ENCODE results near the gene GJE1. TPM values are rescaled to one million over a fixed set of nuclear protein-coding genes. Genes with fewer than 3 reads are reported as not detected.

GJE1 gene
- total RNA-seq, 4 donors from 2014 or later: not detected

- Histone ChIP-seq H3K4me3 (replicated peaks in 1 of 3) (no peak overlapping the region), H3K9me3 (no peaks in the 10 kb centered on the region), H3K27ac (no peak overlapping the region), H3K4me1 (no peaks in the 10 kb centered on the region), H3K36me3 (no peaks in the 10 kb centered on the region), H3K27me3 (no peaks in the 10 kb centered on the region)
- intact Hi-C loops (cut with DNase I): no loop called here
- TF ChIP-seq POLR2A (IDR thresholded peaks at IDR 0.05): no peak
- TF ChIP-seq, protein P1, sequence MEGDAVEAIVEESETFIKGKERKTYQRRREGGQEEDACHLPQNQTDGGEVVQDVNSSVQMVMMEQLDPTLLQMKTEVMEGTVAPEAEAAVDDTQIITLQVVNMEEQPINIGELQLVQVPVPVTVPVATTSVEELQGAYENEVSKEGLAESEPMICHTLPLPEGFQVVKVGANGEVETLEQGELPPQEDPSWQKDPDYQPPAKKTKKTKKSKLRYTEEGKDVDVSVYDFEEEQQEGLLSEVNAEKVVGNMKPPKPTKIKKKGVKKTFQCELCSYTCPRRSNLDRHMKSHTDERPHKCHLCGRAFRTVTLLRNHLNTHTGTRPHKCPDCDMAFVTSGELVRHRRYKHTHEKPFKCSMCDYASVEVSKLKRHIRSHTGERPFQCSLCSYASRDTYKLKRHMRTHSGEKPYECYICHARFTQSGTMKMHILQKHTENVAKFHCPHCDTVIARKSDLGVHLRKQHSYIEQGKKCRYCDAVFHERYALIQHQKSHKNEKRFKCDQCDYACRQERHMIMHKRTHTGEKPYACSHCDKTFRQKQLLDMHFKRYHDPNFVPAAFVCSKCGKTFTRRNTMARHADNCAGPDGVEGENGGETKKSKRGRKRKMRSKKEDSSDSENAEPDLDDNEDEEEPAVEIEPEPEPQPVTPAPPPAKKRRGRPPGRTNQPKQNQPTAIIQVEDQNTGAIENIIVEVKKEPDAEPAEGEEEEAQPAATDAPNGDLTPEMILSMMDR (IDR thresholded peaks at IDR 0.05): no peak
- DNase-seq: no peak
- WGBS, 2 donors: 74 to 83% methylated on average over 2 of the region's 2 CpGs
These were observed 15.4 kb upstream of the GJE1 start for GRCh38 chr6:142117366-142117765.

GRCh38 chr6:142118328-142118727 is 14.4 kb upstream of the GJE1 start:
- H3K4me1 ChIP-seq: no peaks in the 10 kb centered on the region
- TF ChIP-seq, protein P1 (IDR thresholded peaks at IDR 0.05): no peak
- no peak for DNase-seq
- intact Hi-C loops (cut with DNase I): no loop called here
- H3K36me3 ChIP-seq: no peaks in the 10 kb centered on the region
- 76 to 80% methylated on average over 3 of the region's 3 CpGs for WGBS, 2 donors
- H3K9me3 ChIP-seq: no peaks in the 10 kb centered on the region
- H3K4me3 ChIP-seq (replicated peaks in 1 of 3): no peak overlapping the region
- no peak overlapping the region for H3K27ac ChIP-seq
- no peaks in the 10 kb centered on the region for H3K27me3 ChIP-seq

DNA sequence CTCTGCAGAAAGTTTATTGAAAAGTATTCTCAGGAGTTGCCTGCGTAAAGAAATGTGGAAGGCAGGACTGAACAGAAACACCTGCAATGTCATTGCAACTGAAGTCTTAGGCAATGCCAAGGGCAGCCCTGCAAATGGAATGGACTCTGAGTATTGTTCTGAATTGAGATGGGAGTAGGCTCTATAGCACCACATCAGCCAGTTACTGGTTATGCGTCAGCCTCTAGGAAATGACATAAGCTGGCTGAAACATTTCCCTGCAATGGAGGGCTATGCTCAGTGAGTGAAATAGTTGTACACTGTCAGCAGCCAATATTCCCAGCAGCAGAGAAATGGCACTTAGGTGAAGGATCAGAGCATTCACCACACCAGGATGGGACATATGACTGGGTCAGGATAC is 13.8 kb upstream of the GJE1 start:
- no peaks in the 10 kb centered on the region for H3K9me3 ChIP-seq
- no peaks in the 10 kb centered on the region for H3K27me3 ChIP-seq
- no peak for DNase-seq
- no peaks in the 10 kb centered on the region for H3K36me3 ChIP-seq
- 88 to 89% methylated on average over 2 of the region's 2 CpGs for WGBS, 2 donors
- TF ChIP-seq, protein P1 (IDR thresholded peaks at IDR 0.05): no peak
- no peak for TF ChIP-seq POLR2A (IDR thresholded peaks at IDR 0.05)
- H3K4me1 ChIP-seq: no peaks in the 10 kb centered on the region
- intact Hi-C loops (cut with DNase I): no loop called here
- H3K4me3 ChIP-seq (replicated peaks in 1 of 3): no peak overlapping the region
- H3K27ac ChIP-seq: no peak overlapping the region

GRCh38 chr6:142121342-142121741 is 11.4 kb upstream of the GJE1 start:
- intact Hi-C loops (cut with DNase I): no loop called here
- DNase-seq: no peak
- TF ChIP-seq POLR2A (IDR thresholded peaks at IDR 0.05): no peak
- TF ChIP-seq, protein P1 (IDR thresholded peaks at IDR 0.05): no peak
- Histone ChIP-seq H3K27me3 (no peaks in the 10 kb centered on the region), H3K27ac (no peak overlapping the region), H3K36me3 (no peaks in the 10 kb centered on the region), H3K4me1 (no peaks in the 10 kb centered on the region), H3K4me3 (replicated peaks in 1 of 3) (no peak overlapping the region), H3K9me3 (no peaks in the 10 kb centered on the region)
- 80 to 84% methylated on average over 3 of the region's 3 CpGs for WGBS, 2 donors

DNA sequence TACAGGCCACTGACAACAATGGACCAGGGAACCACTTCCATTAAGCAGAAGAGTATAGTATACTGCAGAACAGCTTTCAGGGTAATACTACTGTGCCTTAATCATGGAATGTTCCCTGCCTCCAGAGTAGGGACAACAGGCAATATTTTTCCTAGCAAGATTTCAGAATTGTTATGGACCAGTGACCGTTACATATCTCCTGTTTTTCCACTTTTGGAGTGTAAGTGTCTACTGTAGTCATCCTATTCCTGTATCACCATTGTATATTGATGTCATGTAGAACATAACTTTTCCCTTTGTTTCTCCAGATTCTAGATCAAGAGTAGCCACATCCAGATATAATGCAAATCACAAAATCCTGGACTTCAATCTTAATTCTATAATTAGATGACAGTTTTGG is 1.9 kb upstream of the GJE1 start:
- Histone ChIP-seq H3K27ac (no peak overlapping the region), H3K36me3 (no peaks in the 10 kb centered on the region), H3K4me1 (no peaks in the 10 kb centered on the region), H3K4me3 (replicated peaks in 1 of 3) (no peak overlapping the region), H3K9me3 (no peaks in the 10 kb centered on the region), H3K27me3 (no peaks in the 10 kb centered on the region)
- intact Hi-C loops (cut with DNase I): no loop called here
- 79 to 83% methylated on average over 1 of the region's 1 CpG for WGBS, 2 donors
- no peak for TF ChIP-seq POLR2A (IDR thresholded peaks at IDR 0.05)
- TF ChIP-seq, protein P1 (IDR thresholded peaks at IDR 0.05): no peak
- no peak for DNase-seq
